GM20431 (cell line): ENCODE measurements around the gene UBASH3B.
"Not testable (repeated sequence)": the region's sequence is repeated elsewhere in the genome, so short reads cannot be mapped to it uniquely, and the experiment has no call there.

Source experiments
- in situ Hi-C: fragments of 300-500 bp; cut with MseI, MboI; formaldehyde crosslinking; loops from one replicate; pipeline ENCODE4 v1.15.0; 2020; ENCODE audit warnings: low sequenced_read_pairs; ENCODE audit not compliant: unreplicated experiment

UBASH3B gene

DNA sequence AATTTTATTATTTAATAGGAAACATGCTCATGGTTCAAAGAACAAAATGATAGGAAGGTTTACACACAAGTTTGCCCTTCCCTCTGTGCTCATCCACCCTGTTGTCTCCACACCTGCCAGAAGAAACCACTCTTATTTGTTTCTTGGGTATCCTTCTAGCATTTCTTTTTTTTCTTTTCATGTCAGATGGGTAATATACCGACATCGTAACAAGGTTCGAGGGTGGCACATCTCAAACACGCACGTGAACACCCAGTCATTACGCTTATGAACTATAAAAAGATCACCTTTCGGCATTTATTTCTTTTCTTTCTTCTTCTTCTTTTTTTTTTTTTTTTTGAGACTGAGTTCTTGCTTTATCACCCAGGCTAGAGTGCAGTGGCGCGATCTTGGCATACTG is 70.5 kb downstream of the UBASH3B start:
- in situ Hi-C loops, result no loop called here

DNA sequence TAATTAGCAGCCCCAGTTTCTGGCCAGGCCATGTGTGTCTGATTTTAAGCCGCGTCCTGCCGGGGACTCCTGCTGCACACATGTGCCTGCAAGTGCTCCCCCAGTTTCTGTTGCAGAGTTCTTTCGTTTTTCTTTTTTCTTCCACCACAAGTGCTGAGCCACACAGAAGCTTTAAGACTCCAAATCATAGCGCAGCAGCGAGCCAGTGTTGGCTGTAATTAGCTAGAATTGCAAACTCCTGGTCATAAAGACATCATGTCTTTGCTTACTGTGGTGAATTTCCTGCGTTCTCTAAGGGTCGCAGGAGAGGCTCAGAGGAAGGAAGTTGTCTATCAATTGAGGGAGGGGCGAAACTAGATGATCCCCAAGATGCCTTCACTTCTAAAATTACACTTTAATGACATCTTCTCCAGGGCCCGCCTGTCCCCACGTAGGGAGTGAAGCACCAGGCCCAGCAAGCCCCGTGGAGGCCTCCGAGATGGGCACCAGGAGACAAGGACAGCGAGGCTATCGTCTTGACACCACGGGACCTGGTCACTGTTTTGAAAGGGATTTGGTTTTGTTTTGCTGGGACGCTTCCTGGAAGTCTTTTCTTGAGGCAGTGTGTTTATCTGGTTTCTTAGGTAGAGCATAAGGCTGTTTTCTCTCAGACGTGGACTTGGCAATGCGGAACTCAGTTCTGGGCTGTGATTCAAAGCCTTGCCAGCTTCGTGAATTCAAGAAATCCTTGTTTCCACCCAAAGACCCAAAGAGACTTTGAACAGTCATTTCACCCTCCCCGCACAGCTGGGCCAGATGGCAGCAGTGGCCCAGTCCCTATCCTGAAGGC is 71.8 kb downstream of the UBASH3B start:
- in situ Hi-C loops, result no loop called here

- in situ Hi-C loops, result no loop called here
These were observed 73.0 kb downstream of the UBASH3B start for GRCh38 chr11:122728561-122728960.

- in situ Hi-C loops, result no loop called here
These were observed 73.6 kb downstream of the UBASH3B start for GRCh38 chr11:122729139-122729538.

GRCh38 chr11:122730694-122731093 is 75.2 kb downstream of the UBASH3B start:
- in situ Hi-C loops, result not testable (repeated sequence)

GRCh38 chr11:122731500-122731913 is 76.0 kb downstream of the UBASH3B start:
- in situ Hi-C loops, result no loop called here

- in situ Hi-C loops, result no loop called here
These were observed 77.1 kb downstream of the UBASH3B start for GRCh38 chr11:122732342-122733315.

DNA sequence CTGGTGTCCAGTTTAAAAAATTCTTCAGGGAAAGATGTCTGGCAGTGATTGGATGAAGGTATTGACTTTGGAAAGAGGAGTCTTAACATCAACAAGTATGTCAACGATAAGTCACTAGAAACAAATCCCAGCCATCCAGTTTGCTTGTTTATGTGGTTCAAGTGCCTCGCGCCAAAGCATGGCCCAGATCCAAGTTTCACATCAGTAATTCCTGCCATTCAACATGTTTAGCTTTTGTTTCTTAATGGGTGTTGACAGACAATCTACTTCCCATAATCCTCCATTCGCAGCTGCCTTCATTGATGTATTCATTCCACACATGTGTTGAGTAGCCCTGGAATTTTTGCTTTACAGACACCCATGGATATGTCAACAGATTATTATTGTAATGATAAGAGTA is 77.8 kb downstream of the UBASH3B start:
- in situ Hi-C loops, result no loop called here

GRCh38 chr11:122734848-122735496 is 79.5 kb downstream of the UBASH3B start:
- in situ Hi-C loops, result no loop called here

DNA sequence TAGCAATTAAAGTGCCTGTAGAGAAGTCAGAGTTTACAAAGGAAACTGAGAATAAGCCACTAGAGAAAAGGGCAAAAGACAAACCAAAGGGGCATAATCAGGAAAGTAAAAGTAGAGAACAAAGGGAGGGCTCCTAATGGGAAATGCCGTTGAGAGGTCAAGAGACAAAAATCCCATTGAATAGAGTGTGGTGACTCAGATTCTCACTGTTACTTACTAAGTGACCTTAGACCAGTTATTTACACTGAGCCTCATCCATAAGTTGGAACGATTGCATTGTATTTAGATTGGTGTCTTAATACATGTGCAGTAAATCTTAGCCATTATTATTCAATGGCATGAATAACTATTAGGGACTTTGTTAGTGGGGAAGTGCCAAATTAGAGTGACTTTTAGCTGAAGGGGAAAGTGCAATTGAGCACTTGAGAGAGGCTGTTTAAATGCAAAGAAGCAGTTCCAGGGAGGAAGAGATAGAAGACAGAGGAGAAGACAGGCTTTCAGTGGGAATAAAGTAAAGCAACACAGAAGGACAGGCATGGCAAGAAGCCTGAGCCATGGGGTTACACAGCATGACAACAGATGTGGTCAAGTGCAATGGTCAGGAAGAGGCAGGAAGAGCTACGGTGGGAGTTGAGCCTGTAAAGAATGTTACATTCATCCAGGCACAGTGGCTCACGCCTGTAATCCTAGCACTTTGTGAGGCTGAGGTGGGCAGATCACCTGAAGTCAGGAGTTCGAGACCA is 82.6 kb downstream of the UBASH3B start:
- in situ Hi-C loops, result no loop called here

DNA sequence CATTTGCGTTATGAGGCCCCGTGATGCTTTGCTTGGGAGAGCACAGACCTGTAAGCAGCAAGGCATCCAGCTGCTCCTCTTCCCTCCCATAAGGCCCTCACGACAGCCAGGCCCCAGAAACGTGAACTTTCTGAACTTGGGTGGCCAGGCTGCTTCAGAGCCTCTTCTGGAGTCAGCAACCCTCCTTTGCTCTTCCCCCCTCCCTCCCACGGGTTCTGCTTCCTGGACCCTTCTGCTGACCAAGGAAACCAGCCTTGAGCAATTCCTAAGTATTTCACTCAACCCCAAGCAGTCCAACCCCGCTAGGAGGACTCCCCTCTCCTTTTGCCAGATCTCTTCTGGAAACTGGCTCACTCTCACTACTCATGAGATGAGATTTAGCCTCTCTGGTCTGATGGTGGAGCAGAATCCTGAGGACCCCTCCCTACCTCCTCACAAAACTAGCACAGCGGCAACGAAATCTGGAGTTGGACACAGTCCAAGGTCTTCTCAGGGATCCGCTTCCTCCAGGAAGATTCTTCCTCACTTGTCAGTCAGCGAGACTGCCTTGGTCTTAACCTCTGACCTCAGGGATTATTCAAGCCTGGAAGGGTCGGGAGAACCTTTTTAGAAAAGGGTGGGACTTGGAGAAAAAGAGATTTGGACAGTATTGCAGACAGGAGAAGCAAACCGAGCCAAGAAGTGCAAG is 86.2 kb downstream of the UBASH3B start:
- in situ Hi-C loops, result no loop called here

DNA sequence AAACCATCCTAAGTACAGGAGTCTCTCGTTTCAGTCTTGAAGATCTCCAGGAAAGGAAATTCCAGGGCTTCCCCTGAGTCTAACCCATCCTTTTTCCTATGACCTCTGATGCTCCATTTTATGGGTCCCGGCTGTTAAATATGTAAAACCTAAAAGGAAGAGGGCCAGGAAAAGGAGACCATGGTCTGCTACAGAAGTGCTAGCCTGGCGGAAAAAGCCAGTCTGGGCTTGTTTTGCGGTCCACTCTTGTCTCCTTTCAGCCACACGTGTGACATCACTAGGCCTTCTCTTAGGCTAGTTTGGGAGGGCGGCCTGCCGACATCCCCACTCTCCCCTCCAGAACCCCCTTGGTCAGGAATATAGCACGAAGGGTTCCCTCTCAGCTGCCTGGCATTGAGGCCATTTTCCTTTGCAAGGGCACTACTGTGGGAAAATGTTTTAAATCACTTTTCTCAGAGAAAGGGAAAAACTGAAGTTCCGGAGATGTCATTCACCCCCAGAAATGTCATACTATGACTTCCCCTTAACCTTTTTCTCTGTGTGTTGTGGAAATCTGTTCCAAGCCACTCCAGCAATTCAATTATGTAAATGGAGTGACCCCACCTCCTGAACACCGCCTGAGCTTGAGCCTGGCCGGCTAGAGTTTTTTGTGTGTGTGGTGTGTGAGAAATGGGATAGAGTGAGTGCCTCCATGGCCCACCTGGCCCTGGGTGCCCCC is 86.9 kb downstream of the UBASH3B start:
- in situ Hi-C loops, result no loop called here

- in situ Hi-C loops, result no loop called here
These were observed 87.7 kb downstream of the UBASH3B start for GRCh38 chr11:122743097-122743741.

GRCh38 chr11:122743949-122744348 is 88.4 kb downstream of the UBASH3B start:
- in situ Hi-C loops, result no loop called here

GRCh38 chr11:122744357-122744756 is 88.8 kb downstream of the UBASH3B start:
- in situ Hi-C loops, result no loop called here

- in situ Hi-C loops, result no loop called here
These were observed 89.6 kb downstream of the UBASH3B start for GRCh38 chr11:122745111-122745510.

DNA sequence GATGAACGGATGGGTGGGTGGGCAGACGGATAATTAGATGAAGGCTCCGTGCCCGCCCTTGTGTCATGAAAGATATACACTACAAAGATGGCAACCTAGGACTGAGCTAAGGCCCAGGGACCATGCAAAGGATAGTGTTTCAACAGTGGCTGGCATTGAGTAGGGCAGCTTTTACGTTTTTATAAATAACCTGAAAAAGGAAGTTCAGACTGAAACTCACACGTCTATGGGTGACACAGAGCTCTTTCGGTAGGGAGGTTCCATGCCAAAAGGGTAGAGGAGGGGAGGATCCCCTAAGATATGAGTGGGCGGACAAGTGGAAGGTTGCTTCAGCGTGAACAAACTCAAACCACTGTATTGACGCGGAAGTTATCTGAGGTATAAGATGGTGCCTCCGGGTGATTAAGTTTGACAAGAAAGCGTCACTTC is 90.5 kb downstream of the UBASH3B start:
- in situ Hi-C loops, result no loop called here

DNA sequence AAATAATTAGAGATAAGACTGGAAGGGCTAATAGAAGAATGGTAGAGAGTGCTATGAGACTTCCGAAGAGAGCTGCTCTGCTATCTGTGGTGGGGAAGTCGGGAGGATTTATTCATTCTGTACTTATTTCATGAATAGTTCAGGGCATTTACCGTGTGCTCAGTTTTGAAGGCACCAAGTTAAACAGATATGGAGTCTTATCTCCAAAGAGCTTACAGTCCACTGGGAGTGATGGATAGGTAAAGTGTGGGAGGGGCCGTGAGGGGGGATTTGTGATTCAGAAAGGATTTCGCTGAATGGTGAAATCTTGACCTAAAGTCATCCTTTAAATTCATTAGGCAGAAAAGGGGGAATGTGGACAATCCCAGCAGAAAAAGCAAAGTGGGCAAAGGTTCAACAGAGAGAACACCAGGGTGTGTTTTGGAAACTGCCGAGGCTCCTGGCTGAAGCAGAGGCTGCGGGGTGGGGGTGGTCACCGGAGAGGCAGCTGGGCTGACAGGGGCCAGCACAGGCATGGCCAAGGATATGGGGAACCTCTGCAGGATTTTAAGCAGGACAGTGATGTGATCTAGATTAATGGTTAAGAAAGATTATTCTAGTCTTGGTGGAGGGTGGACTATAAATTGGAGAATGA is 91.2 kb downstream of the UBASH3B start:
- in situ Hi-C loops, result no loop called here
